Thyroid gland (tissue), 4 donors: ENCODE data around the gene CLN6. TPM values are rescaled to one million over a fixed set of nuclear protein-coding genes. Genes with fewer than 3 reads are reported as not detected.

Experiments
- DNase-seq, 2 donors: peaks; one replicate each; pipeline ENCODE4 v3.0.0-alpha.2; 2019
- H3K27ac ChIP-seq, 3 donors: fragments of 200-600 bp; sonication (generic); 1 replicate in 2 of 3; 2 replicates in 1 of 3; pipeline ENCODE4 v1.5.1; 2016 to 2019; ENCODE audit warnings: mild to moderate bottlenecking in 1 of 3, moderate library complexity in 1 of 3
- H3K27me3 ChIP-seq: fragments of 200-600 bp; sonication (generic); one replicate; pipeline ENCODE4 v1.5.1; 2019
- H3K36me3 ChIP-seq, 2 donors: fragments of 200-600 bp; sonication (generic); one replicate each; pipeline ENCODE4 v1.5.1; 2016 to 2019
- H3K4me1 ChIP-seq, 2 donors: fragments of 200-600 bp; sonication (generic); one replicate each; pipeline ENCODE4 v1.5.1; 2017 to 2019
- H3K4me3 ChIP-seq, 3 donors: fragments of 200-600 bp; sonication (generic); replicated peaks in 1 of 3; 1 replicate in 2 of 3; 2 replicates in 1 of 3; pipeline ENCODE4 v1.5.1; 2016; ENCODE audit warnings: mild to moderate bottlenecking in 1 of 3
- H3K9me3 ChIP-seq: fragments of 200-600 bp; sonication (generic); one replicate; pipeline ENCODE4 v1.5.1; 2017
- POLR2A ChIP-seq, 2 donors: fragments of 450-650 bp; IDR thresholded peaks; one replicate each; pipeline ENCODE4 v1.6.1; 2017; ENCODE audit warnings: antibody characterized with exemption in 2 of 2, mild to moderate bottlenecking in 2 of 2, moderate library complexity in 1 of 2
- WGBS, 2 donors: methylation state at CpG; one replicate each; pipeline ENCODE4 v1.1.5; 2017; 5-methylcytosine and 5-hydroxymethylcytosine counted together
- intact Hi-C: fragments of 100-400 bp; cut with DNase I; formaldehyde crosslinking; loops from one replicate; pipeline ENCODE4 v1.15.1; 2023
- total RNA-seq, 4 donors: library from RNA; depleted of rRNA; stranded (reverse); fragments of >200 nt; gene quantifications; one replicate each; pipeline ENCODE4 v1.2.3, GENCODE V29; 2016
- TF ChIP-seq, protein P1 (sequence below), 6 experiments: fragments of 200-600 bp in 3 of 6; fragments of 450-650 bp in 3 of 6; sonication (generic) in 3 of 6; IDR thresholded peaks; one replicate each; pipeline ENCODE4 v1.5.1; 2016 to 2019; ENCODE audit warnings: antibody characterized with exemption in 6 of 6, mild to moderate bottlenecking in 2 of 6, inconsistent platforms in 1 of 6, moderate library complexity in 1 of 6

The CLN6 gene
- total RNA-seq, 4 donors from 2014 or later: 24.8 to 34.3 (median 32.4) TPM

DNA sequence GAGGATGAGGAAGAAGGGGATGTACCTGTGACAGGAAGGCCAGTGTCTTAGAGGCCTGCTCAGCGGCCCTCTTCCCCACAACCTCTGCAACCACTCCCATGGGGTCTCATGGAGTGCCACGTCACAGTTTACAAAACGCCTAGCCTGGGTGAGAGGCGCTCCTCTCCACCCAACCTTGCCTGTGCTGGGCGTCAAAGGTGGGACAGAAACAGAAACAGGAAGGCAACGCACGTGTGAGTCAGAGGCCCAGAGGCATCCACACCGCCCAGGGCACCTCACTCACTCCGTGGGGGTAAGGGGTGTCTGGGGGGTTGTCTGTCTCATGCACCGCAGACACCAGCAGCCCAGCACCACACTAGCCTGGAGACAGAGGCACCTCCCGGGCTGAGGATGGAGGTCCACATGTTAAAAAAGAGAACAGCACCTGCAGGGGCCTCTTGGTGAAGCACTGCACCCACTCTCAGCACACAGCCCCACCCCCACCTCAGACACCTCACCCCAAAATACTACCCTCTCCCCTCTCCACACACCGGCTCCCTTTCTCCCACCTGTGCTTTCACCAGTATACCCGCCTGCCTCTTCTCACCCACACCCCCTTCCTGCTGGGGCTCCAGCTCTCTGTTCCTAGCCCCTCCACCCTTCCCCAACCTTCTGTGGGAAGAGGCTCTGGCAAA, 19.7 kb downstream of the CLN6 start:
- no peak overlapping the region for H3K4me3 ChIP-seq

DNA sequence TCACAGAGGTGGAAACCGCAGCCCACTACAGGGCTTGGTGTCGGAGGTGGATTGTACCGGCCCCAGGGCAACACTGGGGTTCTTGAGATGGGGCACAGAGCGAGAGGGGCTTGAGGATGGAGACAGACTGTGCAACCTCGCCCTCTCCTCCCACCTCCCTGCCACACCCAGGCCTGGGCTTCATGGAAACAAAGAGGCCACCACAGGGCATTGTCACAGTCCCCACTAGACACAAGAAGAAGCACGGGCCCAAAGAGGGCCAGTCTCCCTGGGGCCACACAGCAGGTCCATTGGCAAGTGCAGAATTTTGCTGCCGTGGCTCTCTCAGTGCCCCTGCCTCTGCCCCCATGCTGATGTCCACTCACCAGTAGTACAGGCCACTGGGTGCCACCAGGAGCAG, 20.3 kb downstream of the CLN6 start:
- WGBS, 2 donors: 77 to 100% methylated on average over 5 to 7 of the region's 7 CpGs
- Histone ChIP-seq H3K27ac (no peak overlapping the region), H3K4me1 (peaks cover 8 to 20% of the 10 kb centered on the region in 2 donors), H3K4me3 (no peak overlapping the region), H3K36me3 (no peaks in the 10 kb centered on the region), H3K27me3 (no peaks in the 10 kb centered on the region), H3K9me3 (no peaks in the 10 kb centered on the region)
- TF ChIP-seq POLR2A (IDR thresholded peaks at IDR 0.05): no peak
- TF ChIP-seq, protein P1, sequence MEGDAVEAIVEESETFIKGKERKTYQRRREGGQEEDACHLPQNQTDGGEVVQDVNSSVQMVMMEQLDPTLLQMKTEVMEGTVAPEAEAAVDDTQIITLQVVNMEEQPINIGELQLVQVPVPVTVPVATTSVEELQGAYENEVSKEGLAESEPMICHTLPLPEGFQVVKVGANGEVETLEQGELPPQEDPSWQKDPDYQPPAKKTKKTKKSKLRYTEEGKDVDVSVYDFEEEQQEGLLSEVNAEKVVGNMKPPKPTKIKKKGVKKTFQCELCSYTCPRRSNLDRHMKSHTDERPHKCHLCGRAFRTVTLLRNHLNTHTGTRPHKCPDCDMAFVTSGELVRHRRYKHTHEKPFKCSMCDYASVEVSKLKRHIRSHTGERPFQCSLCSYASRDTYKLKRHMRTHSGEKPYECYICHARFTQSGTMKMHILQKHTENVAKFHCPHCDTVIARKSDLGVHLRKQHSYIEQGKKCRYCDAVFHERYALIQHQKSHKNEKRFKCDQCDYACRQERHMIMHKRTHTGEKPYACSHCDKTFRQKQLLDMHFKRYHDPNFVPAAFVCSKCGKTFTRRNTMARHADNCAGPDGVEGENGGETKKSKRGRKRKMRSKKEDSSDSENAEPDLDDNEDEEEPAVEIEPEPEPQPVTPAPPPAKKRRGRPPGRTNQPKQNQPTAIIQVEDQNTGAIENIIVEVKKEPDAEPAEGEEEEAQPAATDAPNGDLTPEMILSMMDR (IDR thresholded peaks at IDR 0.05): no peak
- intact Hi-C loops: no loop called here
- no peak for DNase-seq

More for the DNA sequence above, 19.7 kb downstream of the CLN6 start:
- WGBS, 2 donors: 78 to 82% methylated on average over 13 of the region's 13 CpGs
- H3K4me1 ChIP-seq: peaks cover 4 to 14% of the 10 kb centered on the region in 2 donors
- H3K27ac ChIP-seq: no peak overlapping the region
- H3K9me3 ChIP-seq: no peaks in the 10 kb centered on the region
- intact Hi-C loops: loop anchor here (10.0 kb wide), 1 partner anchor 155 kb away; the partner anchor contains the start of gene PIAS1
- DNase-seq: no peak
- TF ChIP-seq POLR2A (IDR thresholded peaks at IDR 0.05): no peak
- TF ChIP-seq, protein P1 (IDR thresholded peaks at IDR 0.05): no peak
- no peaks in the 10 kb centered on the region for H3K27me3 ChIP-seq
- no peaks in the 10 kb centered on the region for H3K36me3 ChIP-seq

DNA sequence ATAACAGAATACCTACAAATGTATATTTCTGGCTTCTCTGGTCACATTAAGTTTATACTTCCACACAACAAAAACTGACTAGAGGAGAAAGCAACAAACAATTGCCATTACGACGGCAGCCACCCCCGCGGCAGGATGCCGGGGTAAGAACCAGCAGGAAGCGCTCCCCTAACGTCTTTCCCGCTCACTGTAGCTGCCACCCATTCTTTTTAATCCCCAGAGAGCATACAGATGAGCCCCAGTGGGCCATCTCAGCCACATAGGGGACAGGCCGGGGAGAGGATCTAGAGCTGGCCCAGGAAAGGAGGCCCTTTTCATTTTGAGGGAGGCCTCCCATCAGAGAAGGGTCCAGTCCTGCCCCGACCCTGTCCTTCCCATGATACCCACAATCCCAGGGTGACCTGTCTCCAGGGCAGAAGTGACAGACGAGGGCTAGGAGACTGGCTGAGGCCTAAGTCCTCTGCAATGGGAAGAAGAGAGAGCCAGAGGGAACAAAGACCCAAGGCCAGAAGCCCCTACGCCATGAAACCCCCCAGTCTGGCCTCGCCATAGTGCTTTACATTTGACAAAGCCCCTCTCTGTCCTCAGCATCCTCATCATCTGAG, 20.8 kb downstream of the CLN6 start:
- no peak overlapping the region for H3K4me3 ChIP-seq
- H3K9me3 ChIP-seq: no peaks in the 10 kb centered on the region
- 87 to 90% methylated on average over 13 of the region's 13 CpGs for WGBS, 2 donors
- intact Hi-C loops: no loop called here
- no peak for DNase-seq
- H3K36me3 ChIP-seq: no peaks in the 10 kb centered on the region
- no peaks in the 10 kb centered on the region for H3K27me3 ChIP-seq
- TF ChIP-seq, protein P1 (IDR thresholded peaks at IDR 0.05): no peak
- TF ChIP-seq POLR2A (IDR thresholded peaks at IDR 0.05): no peak
- H3K4me1 ChIP-seq: peaks cover 8 to 21% of the 10 kb centered on the region in 2 donors
- no peak overlapping the region for H3K27ac ChIP-seq

DNA sequence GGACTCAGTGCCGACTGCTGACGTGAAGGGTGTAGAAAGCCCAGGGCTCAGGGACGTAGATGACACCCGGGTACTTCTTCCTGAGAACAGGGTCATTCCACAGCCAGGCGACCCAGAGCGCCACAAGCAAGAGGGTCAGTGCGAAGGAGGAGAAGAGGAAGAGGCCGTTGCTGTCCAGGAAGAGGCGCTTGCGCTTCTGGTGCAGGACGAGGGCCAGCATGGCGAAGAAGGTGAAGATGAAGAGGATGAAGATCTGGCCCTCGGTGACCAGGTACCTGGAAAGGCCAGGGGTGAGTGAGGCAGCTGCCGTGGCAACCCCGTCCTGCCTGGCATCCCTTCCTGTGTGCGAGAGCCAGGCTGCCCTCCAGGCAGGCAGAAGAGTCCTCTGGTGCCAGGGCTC, 21.4 kb downstream of the CLN6 start:
- whole genome bisulfite sequencing, 2 donors: 86 to 94% methylated on average over 16 of the region's 16 CpGs

More for the DNA sequence above, 21.4 kb downstream of the CLN6 start:
- no peak overlapping the region for H3K4me3 ChIP-seq
- intact Hi-C loops: no loop called here
- H3K9me3 ChIP-seq: no peaks in the 10 kb centered on the region
- TF ChIP-seq, protein P1 (IDR thresholded peaks at IDR 0.05): no peak
- no peak for TF ChIP-seq POLR2A (IDR thresholded peaks at IDR 0.05)
- DNase-seq: no peak
- no peaks in the 10 kb centered on the region for H3K36me3 ChIP-seq
- no peaks in the 10 kb centered on the region for H3K27me3 ChIP-seq
- H3K4me1 ChIP-seq: peaks cover 8 to 21% of the 10 kb centered on the region in 2 donors
- no peak overlapping the region for H3K27ac ChIP-seq
